GM12878 (cell line): ENCODE measurements around the gene ZBTB7B. TPM values are rescaled to one million over a fixed set of nuclear protein-coding genes. Genes with fewer than 3 reads are reported as not detected.

Source experiments
- ATAC-seq: fragments of 200-7000 bp; cut with Tn5 transposase; 3 replicates; pipeline ENCODE4 v1.9.1; 2020; ENCODE audit warnings: mild to moderate bottlenecking, moderate library complexity
- BruUV-seq: library from RNA; stranded (reverse); fragments of 400-500 nt; replicated peaks from 2 replicates; lab custom pipeline; 2021; lab: Mats Ljungman, UMichigan
- CTCF ChIA-PET: fragments of 300-600 bp; sonication (Branson Sonifier 250); formaldehyde crosslinking; extraction: SDS; loops from one replicate; lab custom pipeline; 2021; ENCODE audit warnings: inconsistent platforms; lab: Yijun Ruan, JAX
- POLR2A ChIA-PET: fragments of 350-600 bp; formaldehyde crosslinking; extraction: SDS; loops from one replicate; lab custom pipeline; 2021; ENCODE audit warnings: inconsistent platforms; lab: Charles Lee
- RAD21 ChIA-PET: fragments of 300-600 bp; sonication (Branson Sonifier 250); formaldehyde crosslinking; loops from one replicate; lab custom pipeline; 2023; ENCODE audit warnings: antibody characterized with exemption; ENCODE audit not compliant: unreplicated experiment; lab: Charles Lee
- SMC1A ChIA-PET: fragments of 300-600 bp; sonication (Branson Sonifier 250); formaldehyde crosslinking; loops from one replicate; lab custom pipeline; 2023; ENCODE audit not compliant: unreplicated experiment, uncharacterized antibody; lab: Charles Lee
- DNase-seq: peaks from one replicate; pipeline ENCODE4 v3.0.0-alpha.2; 2011; ENCODE audit warnings: low read depth, low spot score
- FAIRE-seq: peaks from 3 replicates; lab custom pipeline; 2011; peaks lifted over from hg19 to GRCh38; lab: Jason Lieb, UNC
- H2AFZ ChIP-seq: 2 replicates; pipeline ENCODE4 v1.6.0; 2011; ENCODE audit warnings: low read depth, low read length, control low read depth; ENCODE audit not compliant: control insufficient read depth
- H3K27ac ChIP-seq: 2 replicates; pipeline ENCODE4 v1.5.1; 2011; ENCODE audit warnings: control low read depth; ENCODE audit not compliant: control insufficient read depth, insufficient read depth
- H3K27me3 ChIP-seq, 2 experiments: replicated peaks in 1 of 2; 2 replicates each; pipeline versions ENCODE4 v1.6.0 to v1.6.1; 2011; ENCODE audit warnings: low read length in 1 of 2; ENCODE audit not compliant: control insufficient read depth in 2 of 2, insufficient read depth in 2 of 2
- H3K36me3 ChIP-seq, 2 experiments: 2 replicates each; pipeline ENCODE4 v1.5.1; 2011; ENCODE audit warnings: low read length in 1 of 2; ENCODE audit not compliant: control insufficient read depth in 2 of 2, insufficient read depth in 2 of 2
- H3K4me1 ChIP-seq: 2 replicates; pipeline ENCODE4 v1.6.1; 2011; ENCODE audit warnings: mild to moderate bottlenecking, low read length, moderate library complexity, mixed read lengths; ENCODE audit not compliant: control insufficient read depth, insufficient read depth
- H3K4me2 ChIP-seq: 2 replicates; pipeline ENCODE4 v1.6.0; 2011; ENCODE audit warnings: control low read depth; ENCODE audit not compliant: control insufficient read depth, insufficient read depth
- H3K4me3 ChIP-seq: fragments of 200-600 bp; sonication (generic); 2 replicates; pipeline ENCODE4 v1.5.1; 2016
- H3K79me2 ChIP-seq: 2 replicates; pipeline ENCODE4 v1.6.0; 2011; ENCODE audit warnings: low read length; ENCODE audit not compliant: control insufficient read depth, insufficient read depth
- H3K9ac ChIP-seq: 2 replicates; pipeline ENCODE4 v1.8.0; 2011; ENCODE audit warnings: low read length, control low read depth, mixed read lengths; ENCODE audit not compliant: control insufficient read depth, insufficient read depth
- H3K9me3 ChIP-seq: replicated peaks from 3 replicates; pipeline ENCODE4 v1.5.1; 2011; ENCODE audit warnings: mild to moderate bottlenecking, low read length; ENCODE audit not compliant: control insufficient read depth, insufficient read depth
- H4K20me1 ChIP-seq: 2 replicates; pipeline ENCODE4 v1.6.0; 2011; ENCODE audit not compliant: control insufficient read depth, insufficient read depth
- BCL3 ChIP-seq: IDR thresholded peaks from 2 replicates; pipeline ENCODE4 v1.6.1; 2011; ENCODE audit warnings: borderline replicate concordance, low read depth, mild to moderate bottlenecking, moderate library complexity, low read length; ENCODE audit not compliant: insufficient read depth, poor library complexity, severe bottlenecking
- CHD2 ChIP-seq: IDR thresholded peaks from 2 replicates; pipeline ENCODE4 v1.6.1; 2011; ENCODE audit warnings: low read depth, low read length, improper control_type of control experiment, borderline replicate concordance
- IRF5 ChIP-seq: fragments of 450-650 bp; IDR thresholded peaks from 2 replicates; pipeline ENCODE4 v1.6.1; 2017; ENCODE audit warnings: borderline replicate concordance
- KLF5 ChIP-seq: fragments of 450-650 bp; IDR thresholded peaks from 2 replicates; pipeline ENCODE4 v1.6.1; 2014; ENCODE audit warnings: mild to moderate bottlenecking; ENCODE audit not compliant: partially characterized antibody
- MLLT1 ChIP-seq: fragments of 450-650 bp; IDR thresholded peaks from 2 replicates; pipeline ENCODE4 v1.6.1; 2016; ENCODE audit warnings: mild to moderate bottlenecking
- ZSCAN29 ChIP-seq: fragments of 450-650 bp; IDR thresholded peaks from 2 replicates; pipeline ENCODE4 v1.6.1; 2017; ENCODE audit warnings: mild to moderate bottlenecking, moderate library complexity
- WGBS: methylation state at CpG from one replicate; pipeline ENCODE4 v1.1.6; 2016; ENCODE audit warnings: low lambda C conversion rate; ENCODE audit not compliant: insufficient replicate concordance, insufficient coverage; ENCODE audit errors: missing lambda C conversion rate; 5-methylcytosine and 5-hydroxymethylcytosine counted together
- in situ Hi-C: fragments of 300-500 bp; cut with MboI; formaldehyde crosslinking; loops from 9 replicates; pipeline ENCODE4 v1.14.3; 2018; ENCODE audit warnings: mixed read lengths
- intact Hi-C: fragments of 100-400 bp; cut with micrococcal nuclease; formaldehyde crosslinking; loops from one replicate; pipeline ENCODE4 v1.14.2; 2022; ENCODE audit not compliant: unreplicated experiment
- polyA plus RNA-seq, 11 experiments: library from polyadenylated mRNA; depleted of rRNA in 4 of 11; unstranded in 6 of 11; stranded (reverse) in 5 of 11; fragments of >200 nt; fragmentation: Nextera tagmentation in 4 of 11; fragmentation: Illumina TruSeq in 1 of 11; extraction: Ambion mirVana in 4 of 11; extraction: Trizol in 1 of 11; gene quantifications; 1 replicate in 1 of 11; 2 replicates in 10 of 11; pipeline versions ENCODE4 v1.2.1 to v1.2.3, GENCODE V29; 2011 to 2016; ENCODE audit warnings: inconsistent platforms in 2 of 11, missing spikeins in 2 of 11, low read depth in 1 of 11
- total RNA-seq, 4 experiments: library from RNA; depleted of rRNA in 3 of 4; stranded (reverse); fragments of >200 nt in 3 of 4; fragmentation: Illumina TruSeq in 1 of 4; extraction: Trizol in 1 of 4; gene quantifications; 2 replicates each; pipeline versions ENCODE4 v1.2.1 to v1.2.3, GENCODE V29; 2013 to 2021

ZBTB7B gene
- total and polyA plus RNA-seq, 10 of the 15 experiments (the other 5 are each of a cell fraction or from before 2014, with no cell fraction given): 0.11 to 44.9 (median 11.3) TPM

DNA sequence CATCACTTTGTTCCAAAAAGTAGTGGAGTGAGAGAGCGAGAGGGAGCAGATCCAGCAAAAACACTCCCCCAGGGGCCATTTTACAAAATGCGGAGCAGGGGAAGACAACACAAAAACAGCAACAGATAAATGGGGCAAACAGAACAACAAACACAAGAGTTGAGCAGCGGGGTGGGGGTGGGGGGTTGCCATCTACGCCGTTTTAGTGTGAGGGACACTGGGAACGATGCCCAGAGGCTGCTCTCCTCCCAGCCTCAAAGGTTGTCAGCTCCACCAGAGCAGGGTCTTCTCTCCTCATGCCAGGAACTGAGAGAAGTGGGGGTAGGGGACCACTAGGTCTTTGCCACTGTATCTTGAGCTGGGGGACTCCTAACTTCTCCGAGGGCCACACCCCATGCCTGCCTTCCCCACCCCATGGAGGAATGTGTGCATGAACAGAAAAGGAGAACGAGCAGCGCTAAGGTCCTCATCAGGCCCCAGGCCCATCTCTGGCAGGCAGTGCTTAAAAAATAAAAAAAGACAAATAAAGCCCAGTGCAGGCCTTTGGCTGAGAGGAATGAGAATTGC is 45.4 kb upstream of the ZBTB7B start:
- ChIA-PET RAD21 (interaction anchor here (1.7 to 2.6 kb wide), 2 partner anchors 16 to 105 kb away, joined by 6 to 10 read pairs; no protein-coding TSS in a partner anchor), SMC1A (no interaction called here), POLR2A (interaction anchor here (2.5 to 12.3 kb wide), 2 partner anchors 16 to 38 kb away, joined by 10 to 140 read pairs; partner anchors contain the start of genes CKS1B and SHC1), CTCF (interaction anchor here (2.7 kb wide), 1 partner anchor 26 kb away, joined by 10 read pairs; the partner anchor contains the start of gene FLAD1)
- in situ Hi-C loops: no loop called here
- H3K27me3 ChIP-seq: no peaks in the 10 kb centered on the region
- FAIRE-seq (no peak), DNase-seq (no peak), ATAC-seq (no peak)
- H3K4me1 ChIP-seq: peaks cover 27% of the 10 kb centered on the region
- H2AFZ ChIP-seq: no peak overlapping the region
- intact Hi-C loops: no loop called here
- no peak overlapping the region for H3K9ac ChIP-seq
- no peaks in the 10 kb centered on the region for H4K20me1 ChIP-seq
- no peak overlapping the region for H3K4me3 ChIP-seq
- peaks cover 3 to 5% of the 10 kb centered on the region in 2 experiments; a peak in 2 of 4 replicates for H3K36me3 ChIP-seq
- no peak overlapping the region for H3K4me2 ChIP-seq
- no peak for TF ChIP-seq CHD2
- no peak for TF ChIP-seq IRF5
- no peak for TF ChIP-seq ZSCAN29
- TF ChIP-seq MLLT1: no peak
- TF ChIP-seq BCL3: no peak
- TF ChIP-seq KLF5: no peak
- no peaks in the 10 kb centered on the region for H3K9me3 ChIP-seq
- WGBS: 82% methylated on average over 9 of the region's 9 CpGs
- no TSS peak for BruUV-seq
- no peak overlapping the region for H3K27ac ChIP-seq
- peaks cover 30% of the 10 kb centered on the region for H3K79me2 ChIP-seq
